ENCODE data around the gene PARP1. TPM values are rescaled to one million over a fixed set of nuclear protein-coding genes. Genes with fewer than 3 reads are reported as not detected.
"Not testable (repeated sequence)": the region's sequence is repeated elsewhere in the genome, so short reads cannot be mapped to it uniquely, and the experiment has no call there.

Gene PARP1
- polyA plus RNA-seq (2013, experiment 1 of 2; ENCODE audit: insufficient read length), result 81.1 TPM
- polyA plus RNA-seq (2013, experiment 2 of 2; ENCODE audit: insufficient read length), result 78.4 TPM

DNA sequence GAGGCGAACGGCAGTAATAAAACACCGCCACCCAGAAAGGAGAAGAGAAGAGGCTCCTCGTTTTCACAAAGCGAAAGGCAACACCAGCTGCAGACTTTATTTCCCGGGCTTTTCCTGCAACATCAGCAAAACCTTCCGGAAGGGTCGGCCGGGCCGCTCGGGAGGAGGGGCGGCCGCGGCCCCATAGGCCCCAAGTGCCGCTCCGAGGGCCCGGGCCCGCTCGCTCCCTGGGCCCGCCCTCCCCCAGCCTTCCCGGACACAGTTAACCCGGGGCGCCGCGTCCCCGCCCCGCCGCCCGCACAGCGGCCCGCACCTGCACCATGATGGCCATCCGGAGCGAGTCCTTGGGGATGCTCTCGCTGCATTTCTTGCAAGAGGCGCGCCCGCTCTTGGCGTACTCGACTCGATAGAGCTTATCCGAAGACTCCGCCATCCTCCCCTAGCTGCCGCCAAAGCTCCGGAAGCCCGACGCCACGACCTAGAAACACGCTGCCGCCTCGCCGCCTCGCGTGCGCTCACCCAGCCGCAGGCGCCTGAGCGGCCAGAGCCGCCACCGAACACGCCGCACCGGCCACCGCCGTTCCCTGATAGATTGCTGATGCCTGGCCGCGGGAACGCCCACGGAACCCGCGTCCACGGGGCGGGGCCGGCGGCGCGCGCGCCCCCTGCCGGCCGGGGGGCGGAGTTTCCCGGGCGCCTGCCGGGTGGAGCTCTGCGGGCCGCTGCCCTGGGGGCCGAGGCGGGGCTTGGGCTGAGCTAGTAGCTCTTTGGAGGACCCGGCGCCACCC, at the start of gene PARP1:
TSS of gene PARP1 (minus strand) at position 597 of the 788 bp plus-strand sequence. CDS start at position 433, 164 bp downstream.
- DNase-seq, result peak; percentile 85

DNA sequence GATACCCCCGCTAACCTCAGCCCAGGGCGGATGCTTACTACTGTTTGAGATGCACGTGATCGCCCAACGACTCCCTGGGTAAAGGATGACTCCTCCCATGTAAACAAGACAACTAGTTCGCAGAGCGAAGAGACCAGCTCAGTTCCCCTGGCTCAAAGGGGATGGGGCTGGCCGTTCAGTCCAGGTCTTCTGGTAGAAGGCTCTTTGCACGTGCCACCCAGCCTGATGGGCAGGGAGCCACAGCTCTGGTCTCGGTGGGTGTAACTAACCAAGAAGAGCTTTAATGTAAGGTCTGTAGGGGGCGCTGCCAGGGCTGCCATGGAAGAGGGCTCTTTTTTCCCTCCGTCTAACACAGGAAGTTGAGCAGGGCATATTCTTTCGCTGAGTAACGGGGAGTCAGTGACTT, 49.4 kb upstream of the PARP1 start:
- DNase-seq, result no peak

DNA sequence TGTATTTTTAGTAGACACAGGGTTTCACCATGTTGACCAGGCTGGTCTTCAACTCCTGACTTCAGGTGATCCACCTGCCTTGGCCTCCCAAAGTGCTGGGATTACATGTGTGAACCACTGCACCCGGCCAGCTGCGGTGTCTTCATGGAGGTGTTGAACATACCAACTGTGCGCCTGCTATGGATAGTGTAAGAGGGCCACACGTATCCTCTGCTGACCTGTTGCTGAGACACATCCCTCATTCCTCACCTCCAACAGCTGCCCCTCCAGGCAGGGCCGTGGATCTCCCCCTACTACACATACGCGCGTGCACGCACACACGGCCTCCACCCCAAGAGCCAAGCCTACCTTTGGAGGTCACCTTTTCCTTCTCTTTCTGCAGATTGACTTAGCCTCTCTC, 48.0 kb upstream of the PARP1 start:
- DNase-seq, result no peak

DNA sequence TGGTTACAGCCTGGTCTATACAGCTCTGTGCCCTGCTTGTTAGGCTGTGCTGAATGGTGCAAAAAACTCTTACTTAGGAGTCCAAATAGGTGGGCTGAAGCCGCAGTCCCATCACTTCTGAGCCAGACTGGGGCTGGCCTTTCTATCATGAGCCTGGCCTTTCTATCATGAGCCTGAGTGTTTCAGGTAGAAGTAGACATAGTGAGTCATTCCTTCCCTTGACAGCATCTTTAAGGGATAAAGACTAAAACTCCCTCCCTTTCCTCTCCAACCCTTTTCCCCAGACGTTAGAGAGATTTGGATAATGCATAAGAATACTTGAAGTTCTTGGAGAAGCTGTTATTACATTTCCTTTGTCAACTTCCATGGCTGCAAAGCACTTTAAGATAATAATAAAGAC, 46.5 kb upstream of the PARP1 start:
- DNase-seq, result no peak

DNA sequence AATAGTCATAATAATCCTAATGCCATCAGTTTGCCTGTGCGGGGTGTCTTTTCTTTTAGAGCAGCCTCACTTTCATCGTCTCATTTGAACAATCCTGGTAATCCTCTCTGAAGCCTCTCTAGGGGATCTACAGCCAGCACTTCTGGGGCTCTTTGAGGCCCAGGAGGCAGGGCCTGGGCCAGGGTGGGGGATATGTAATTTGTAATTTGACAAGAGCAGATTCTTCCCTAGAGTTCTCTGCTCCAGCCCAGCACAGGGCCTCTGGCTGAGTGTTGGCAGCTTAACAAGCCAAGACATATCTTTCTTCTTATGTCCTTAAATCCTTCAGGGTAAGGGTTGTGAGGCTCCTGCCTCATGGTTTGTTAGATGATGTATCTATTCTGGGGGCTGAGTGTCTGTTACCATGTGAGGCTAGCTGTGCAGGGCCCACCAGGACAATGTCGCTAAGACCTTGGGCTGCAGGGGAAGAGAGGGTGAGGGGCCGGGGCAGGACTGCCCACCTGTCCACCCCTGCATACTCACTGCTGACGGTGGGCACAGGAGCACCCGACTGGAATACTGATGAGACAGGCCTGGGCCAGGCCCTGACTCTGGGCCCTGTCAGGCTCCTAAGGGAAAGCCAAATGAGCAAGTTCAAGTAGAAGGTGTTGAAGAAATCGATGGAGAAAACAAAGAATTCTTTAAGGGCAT, 45.3 kb upstream of the PARP1 start:
- DNase-seq, result no peak

DNA sequence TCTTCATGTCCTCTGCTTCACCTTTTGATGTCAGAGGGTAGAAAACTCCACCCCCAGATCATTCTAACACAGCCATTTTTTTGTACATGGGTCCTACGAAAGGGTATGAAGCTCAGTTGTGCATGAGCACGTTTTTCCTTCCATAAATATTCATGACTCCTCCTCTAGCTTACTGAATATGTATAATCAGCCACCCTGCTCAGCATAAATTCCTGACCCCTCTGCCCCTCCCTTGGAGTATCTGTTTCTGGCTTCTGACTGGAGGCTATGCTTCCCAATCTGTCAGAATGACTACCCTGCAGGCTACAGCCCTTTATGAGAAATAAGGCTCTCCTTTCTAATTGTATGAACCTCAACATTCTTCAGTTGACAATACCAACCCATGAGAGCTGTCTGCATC, 42.8 kb upstream of the PARP1 start:
- no peak for DNase-seq

DNA sequence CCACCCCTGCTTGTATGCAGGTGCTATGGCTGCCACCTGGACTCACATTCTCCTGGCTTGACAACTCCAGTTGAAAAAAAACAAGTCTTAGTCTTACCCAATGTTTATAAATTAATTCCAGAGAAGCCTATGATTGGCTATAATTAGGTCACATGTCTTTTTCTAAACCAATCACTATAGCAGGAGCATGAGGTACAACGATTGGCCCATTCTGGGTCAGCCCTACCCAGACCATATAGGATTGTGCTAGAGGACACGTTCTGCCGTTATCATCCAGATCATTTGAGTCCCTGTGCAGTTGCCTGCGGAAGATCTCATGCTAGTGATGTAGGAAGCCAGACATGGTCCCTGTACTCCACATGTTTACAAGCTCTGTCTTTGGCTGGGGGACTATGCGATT, 41.9 kb upstream of the PARP1 start:
- DNase-seq, result no peak

DNA sequence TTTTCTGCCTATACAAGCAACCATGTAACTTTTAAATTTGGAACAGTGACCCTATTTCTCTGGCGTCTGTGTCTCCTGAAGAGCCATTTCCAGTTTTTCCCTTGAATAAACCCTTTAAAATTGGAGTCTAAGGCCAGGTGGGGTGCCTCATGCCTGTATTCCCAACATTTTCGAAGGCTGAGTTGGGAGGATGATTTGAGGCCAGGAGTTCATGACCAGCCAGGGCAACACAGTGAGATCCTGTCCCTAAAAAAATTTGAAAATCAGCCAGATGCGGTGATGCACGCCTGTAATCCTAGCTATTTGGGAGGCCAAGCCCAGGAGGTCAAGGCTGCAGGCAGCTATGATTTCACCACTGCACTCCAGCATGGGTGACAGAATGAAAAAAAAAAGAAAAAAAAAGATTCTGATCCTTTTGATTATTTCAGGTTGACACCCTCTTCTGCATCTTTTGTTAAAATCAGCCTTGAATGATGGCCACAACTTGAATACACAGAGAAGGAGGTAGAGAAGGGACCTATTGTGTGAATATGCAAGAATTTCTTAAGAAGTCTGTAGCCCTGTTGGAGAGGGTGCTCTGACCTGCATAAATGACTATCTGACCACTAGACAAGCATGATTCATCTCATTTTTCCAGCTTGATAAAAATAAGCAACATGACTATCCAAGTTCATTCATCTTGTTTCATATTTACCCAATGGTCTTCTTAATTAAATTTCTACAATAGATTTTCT, 40.2 kb upstream of the PARP1 start:
- no peak for DNase-seq

DNA sequence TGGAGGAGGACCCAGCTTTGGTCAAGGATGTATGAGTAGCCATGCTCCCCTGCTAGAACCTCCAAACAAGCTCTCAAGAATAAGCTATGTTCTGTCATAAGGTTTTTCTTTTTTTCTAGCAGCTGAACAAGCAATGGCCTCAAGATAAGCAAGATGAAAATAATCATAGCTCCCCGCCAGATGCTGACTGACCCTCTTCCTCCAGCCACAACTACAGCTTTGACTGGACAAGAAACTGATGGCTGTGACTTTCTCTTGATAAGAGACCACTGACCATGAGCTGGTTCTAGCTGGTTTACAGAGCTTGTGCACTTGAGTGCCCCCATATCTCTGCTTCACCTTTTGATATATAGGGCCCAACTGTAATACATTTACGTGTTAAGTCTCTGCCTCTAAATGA, 38.2 kb upstream of the PARP1 start:
- DNase-seq, result no peak

DNA sequence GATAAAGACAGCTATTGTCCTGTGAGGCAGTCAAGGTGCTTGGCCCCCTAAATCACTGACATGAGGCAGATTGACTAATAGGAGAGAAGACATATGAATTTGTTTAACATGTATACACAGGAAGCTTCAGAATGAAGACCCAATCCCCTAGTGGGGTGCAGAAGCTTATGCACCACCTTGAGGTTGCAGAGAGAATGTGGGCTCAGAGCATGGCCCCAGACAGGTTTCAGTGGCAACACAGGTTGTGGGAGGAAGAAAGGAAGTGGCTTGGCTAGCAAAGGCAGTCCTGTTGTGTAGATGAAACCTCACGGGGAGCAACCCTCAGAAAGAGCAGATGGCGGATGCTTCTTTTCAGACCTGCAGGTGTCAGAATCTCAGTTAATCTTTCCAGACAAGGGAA, 37.0 kb upstream of the PARP1 start:
- DNase-seq, result no peak

DNA sequence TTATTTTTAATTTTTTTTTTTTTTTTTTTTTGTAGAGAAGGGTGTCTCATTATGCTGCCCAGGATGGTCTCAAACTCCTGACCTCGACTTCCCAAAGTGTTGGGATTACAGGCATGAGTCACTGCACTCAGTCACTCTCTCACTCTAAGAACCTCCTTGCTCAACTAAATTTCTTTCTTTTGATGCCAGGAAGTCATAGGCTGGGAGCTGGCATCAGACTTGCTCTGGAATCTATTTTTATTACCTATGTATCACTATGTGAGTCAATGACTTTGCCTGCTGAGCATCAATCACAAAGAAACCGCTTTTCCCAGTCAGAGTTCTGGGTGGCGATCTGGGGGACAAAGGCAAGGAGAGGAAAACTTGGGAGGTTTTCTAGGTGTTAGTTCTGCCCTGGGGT, 35.5 kb upstream of the PARP1 start:
- DNase-seq, result peak; percentile 79

DNA sequence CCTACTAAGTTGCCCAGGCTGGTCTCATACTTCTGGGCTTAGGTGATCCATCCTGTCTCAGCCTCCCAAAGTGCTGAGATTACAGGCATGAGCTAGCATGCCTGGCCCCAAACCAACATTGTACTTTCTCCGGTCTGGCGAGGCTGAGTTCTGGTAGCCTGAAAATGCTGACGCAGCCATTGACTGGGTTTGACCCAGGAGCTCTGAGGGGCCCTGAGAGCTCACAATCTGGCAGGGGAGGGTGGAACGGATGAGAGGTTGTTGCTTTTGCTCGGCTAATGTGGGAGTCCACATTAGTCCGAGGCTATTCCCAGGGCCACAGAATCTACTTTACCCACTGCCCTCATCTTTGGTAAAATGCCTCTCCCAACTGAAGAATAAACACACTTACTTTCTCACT, 35.1 kb upstream of the PARP1 start:
- DNase-seq, result no peak

DNA sequence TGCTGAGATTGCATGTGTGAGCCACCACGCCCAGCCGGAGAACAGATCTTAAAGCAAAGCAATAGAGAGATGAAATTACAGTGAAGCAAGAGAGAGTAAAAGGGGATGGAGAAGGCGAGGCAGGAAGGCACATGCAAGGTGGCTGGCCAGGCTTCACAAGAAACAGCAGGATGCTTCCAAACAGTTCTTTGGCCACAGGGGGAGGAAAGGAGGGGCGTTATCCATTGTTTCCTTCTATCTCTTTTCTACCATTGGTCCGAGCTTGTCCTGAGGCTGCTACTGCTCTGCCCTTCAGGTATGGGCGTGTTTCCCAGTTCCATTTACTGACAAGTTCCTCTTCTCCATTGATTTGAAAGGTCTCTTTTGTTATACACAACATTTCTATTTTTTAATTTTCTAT, 33.7 kb upstream of the PARP1 start:
- no peak for DNase-seq

DNA sequence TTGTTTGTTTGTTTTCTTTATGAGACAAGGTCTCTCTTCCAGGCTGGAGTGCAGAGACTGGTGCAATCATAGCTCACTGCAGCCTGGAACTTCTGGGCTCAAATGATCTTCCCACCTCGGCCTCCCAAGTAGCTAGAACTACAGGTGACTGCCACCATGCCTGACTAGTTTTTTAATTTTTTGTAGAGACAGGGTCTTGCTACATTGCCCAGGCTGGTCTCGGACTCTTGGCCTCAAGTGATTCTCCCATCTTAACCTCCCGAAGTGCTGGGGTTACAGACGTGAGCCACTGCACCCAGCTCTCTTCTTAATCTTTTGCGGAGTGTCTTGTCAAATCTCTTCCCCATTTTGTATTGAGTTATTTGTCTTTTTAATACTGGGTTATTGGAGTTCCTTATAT, 32.6 kb upstream of the PARP1 start:
- DNase-seq, result no peak

DNA sequence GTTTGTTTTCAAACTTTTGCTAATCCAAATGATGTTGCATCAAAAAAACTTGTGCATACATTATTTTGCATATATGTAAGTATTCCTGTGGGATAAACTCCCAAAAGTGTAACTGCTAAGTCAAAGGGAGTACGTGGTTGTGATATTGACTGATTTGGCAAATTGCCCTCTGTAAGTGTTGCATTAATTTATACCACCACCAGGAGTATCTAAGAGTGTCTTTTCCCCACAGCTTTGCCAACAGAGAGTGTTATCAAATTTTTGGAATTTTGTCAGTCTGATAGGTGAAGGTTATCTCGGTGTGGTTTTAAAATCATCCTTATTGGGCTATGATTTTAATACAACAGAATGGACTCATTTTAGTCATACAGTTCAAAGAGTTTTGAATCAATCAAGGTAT, 30.1 kb upstream of the PARP1 start:
- DNase-seq, result no peak

DNA sequence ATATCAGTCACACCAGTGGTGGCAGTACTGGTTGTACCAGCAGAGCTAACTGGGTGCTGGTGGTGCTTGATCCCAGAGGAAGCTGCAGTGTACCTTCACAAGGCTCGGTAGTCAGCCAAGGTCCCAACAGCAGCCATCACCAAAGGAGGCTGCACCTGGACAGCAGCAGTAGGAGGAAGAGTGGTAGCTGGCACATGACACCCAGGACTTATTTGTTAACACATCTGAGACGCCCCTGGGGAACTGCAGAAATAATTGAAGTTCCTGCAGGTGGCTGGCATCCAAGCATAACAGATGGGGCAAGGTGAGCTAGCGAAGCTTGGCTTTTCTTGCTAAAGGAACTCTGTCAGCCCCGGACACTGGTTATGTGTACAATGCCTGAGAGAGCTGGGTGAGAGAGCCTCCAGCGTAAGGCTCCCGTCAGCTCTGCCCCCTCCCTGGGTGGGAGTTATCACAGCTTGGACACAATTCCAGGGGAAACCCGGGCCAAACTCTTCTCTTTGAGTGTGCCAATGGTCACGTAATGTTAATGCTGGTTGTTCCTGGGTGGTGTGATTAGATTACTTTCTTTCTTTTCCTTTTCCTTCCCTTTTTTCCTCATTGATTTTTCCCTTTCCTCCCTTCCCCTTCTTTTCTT, 29.1 kb upstream of the PARP1 start:
- DNase-seq, result no peak

DNA sequence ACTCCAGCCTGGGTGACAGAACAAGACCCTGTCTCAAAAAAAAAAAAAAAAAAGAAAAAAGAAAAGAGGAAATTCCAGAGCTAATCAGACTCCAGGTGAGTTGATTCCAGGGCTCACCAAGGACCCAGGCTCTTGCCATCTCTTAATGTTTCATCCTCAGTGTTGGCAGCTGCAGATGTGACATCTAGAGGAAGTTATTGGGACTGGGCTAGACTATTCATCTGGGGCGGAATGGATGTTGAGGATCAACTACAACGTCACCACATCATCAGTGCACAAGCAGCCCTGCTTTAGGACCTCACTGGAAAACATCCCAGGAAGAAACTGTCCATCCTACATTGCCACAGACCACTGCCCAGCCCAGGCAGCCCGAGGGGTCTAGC, 28.6 kb upstream of the PARP1 start:
- DNase-seq, result no peak

DNA sequence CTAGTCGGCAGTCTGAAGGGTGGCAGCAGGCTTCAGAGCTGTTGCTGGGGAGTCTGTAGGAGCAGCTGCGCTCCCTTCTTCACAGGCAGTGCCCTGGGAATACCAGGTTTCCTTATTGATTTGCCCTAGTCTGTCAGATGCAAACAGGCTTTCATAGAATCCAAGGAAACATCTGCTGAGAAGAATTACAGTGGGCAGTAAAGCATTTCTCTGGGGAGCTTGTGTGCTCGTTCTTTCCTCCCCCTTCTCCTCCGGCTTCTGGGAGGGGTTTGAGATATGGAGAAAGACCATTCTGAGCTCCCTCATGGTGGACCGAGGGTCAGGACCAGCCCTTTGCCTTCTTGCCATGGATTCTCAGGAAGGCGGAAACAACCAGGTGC, 25.4 kb upstream of the PARP1 start:
- DNase-seq, result no peak

DNA sequence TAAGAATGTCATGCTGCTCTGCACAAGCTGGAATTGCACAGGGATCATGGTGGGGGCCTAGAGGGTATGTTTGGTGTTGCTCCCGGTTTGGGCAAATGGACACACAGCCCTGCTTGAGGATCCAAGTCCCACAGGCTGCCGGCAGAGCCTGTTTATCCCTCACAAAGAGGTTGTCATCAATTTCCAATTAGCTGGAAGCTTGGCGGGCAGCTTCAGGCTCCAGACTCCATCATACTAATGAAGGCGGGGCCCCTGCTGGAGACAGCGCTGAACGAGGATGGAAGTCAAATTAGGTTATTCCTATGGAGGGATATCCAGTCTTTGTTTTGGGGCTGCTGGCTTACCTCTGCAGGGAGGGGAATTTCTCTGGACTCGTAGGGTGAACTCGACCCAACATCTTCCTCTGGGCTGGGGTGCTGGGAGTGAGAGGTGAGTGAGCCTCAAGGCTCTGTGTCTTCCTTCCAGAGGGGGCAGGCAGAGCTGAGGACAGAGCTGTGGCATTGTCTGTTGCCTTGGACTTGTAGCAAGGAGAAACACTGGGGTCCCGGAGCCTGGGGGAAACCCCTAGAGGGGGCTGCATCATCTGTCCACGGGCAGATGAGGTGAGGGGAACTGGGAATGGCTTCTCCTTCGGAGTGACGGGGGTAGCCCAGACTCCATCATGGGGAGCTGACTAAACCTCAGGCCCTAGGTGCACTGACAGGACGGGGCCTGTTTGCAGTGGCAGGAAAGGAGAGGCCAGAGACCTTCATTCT, 24.9 kb upstream of the PARP1 start:
- DNase-seq, result no peak

DNA sequence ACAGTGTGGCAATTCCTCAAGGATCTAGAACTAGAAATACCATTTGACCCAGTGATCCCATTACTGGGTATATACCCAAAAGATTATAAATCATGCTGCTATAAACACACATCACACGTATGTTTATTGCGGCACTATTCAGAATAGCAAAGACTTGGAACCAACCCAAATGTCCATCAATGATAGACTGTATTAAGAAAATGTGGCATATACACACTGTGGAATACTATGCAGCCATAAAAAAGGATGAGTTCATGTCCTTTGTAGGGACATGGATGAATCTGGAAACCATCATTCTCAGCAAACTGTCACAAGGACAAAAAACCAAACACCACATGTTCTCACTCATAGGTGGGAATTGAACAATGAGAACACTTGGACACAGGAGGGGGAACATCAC, 24.0 kb upstream of the PARP1 start:
- not testable (repeated sequence) for DNase-seq

DNA sequence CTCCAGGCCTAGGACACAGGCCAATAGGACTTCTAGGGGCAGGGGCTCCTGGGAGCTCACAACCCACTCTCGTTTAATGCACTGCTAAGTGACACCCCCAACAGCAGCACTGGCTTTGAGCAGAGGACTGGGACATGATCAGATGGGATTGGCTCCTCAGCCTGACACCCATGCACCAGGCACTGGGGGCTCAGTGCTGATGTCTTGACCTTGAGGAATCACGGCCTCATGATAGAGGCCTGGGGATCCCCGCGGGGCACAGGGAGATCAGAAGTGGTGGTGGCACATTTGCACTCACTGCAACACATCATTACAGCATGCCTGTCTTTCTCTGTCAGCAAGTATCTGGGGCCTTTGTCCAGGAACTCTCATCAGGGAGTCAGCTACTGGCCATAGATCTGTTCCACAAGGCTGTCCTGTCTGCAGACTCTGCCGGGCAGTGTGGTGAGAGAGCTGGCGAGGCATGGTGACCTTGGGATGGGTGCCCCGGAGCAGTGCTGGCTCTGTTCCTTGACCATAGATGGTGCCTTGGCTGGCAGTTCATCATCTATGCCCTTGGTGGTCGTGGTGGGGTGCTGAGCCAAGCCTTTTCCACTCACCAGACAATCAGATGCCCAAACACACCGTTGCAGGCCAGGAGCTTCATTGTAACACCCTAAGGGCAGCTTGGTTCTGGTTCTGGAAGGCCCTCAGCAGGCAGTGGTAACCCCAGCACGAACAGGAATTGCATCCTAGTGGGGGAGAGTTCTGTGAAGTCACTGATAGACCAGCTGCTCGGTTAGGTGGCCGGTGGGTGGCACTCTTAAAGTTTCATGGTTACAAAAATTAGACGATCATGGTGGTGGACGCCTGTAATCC, 22.2 kb upstream of the PARP1 start:
- DNase-seq, result no peak

All from fibroblast of skin of abdomen (primary cell).